ENCODE results near the gene MPV17.
"Not testable (repeated sequence)": the region's sequence is repeated elsewhere in the genome, so short reads cannot be mapped to it uniquely, and the experiment has no call there.

MPV17 gene

GRCh38 chr2:27322766-27323595 is at the start of gene MPV17:
Gene MPV17 (minus strand): TSS chr2:27323097. CDS start chr2:27322517, 580 bp downstream.
- DNase-seq: peak; percentile 86

- DNase-seq: no peak
Measured at GRCh38 chr2:27370816-27371620, 48.1 kb upstream of the MPV17 start.

GRCh38 chr2:27370026-27370815 is 47.3 kb upstream of the MPV17 start, which contains the start of the genes EIF2B4 and SNX17:
Gene EIF2B4 (minus strand): TSS chr2:27370338. CDS start chr2:27370314, 24 bp downstream.
Gene SNX17 (plus strand): TSS chr2:27370616. CDS start chr2:27370744, 128 bp downstream.
- peak; percentile 98 for DNase-seq

GRCh38 chr2:27369471-27370025 is 46.7 kb upstream of the MPV17 start:
- DNase-seq: peak; percentile 25

GRCh38 chr2:27363933-27364332 is 41.0 kb upstream of the MPV17 start:
- no peak for DNase-seq

GRCh38 chr2:27362678-27363420 is 40.0 kb upstream of the MPV17 start:
- no peak for DNase-seq

- DNase-seq: peak; percentile 97
Measured at GRCh38 chr2:27356382-27357181, 33.7 kb upstream of the MPV17 start, which contains the start of gene GTF3C2. Gene GTF3C2 (minus strand): TSS chr2:27356764. CDS start chr2:27343554, 13,210 bp downstream.

- DNase-seq: peak; percentile 18
Measured at GRCh38 chr2:27356056-27356381, 33.1 kb upstream of the MPV17 start.

- DNase-seq: no peak
Measured at GRCh38 chr2:27354597-27354927, 31.7 kb upstream of the MPV17 start.

- DNase-seq: no peak
Measured at GRCh38 chr2:27353762-27354596, 31.1 kb upstream of the MPV17 start.

GRCh38 chr2:27353386-27353761 is 30.5 kb upstream of the MPV17 start:
- DNase-seq: not testable (repeated sequence)

GRCh38 chr2:27351802-27352598 is 29.1 kb upstream of the MPV17 start:
- no peak for DNase-seq

GRCh38 chr2:27350106-27350693 is 27.3 kb upstream of the MPV17 start:
- no peak for DNase-seq

GRCh38 chr2:27347641-27348040 is 24.7 kb upstream of the MPV17 start:
- DNase-seq: no peak

- no peak for DNase-seq
Measured at GRCh38 chr2:27336173-27336572, 13.3 kb upstream of the MPV17 start.

- no peak for DNase-seq
Measured at GRCh38 chr2:27335311-27335710, 12.4 kb upstream of the MPV17 start.

- DNase-seq: no peak
Measured at GRCh38 chr2:27324720-27325119, 1.8 kb upstream of the MPV17 start.

GRCh38 chr2:27323596-27324285 is 844 bp upstream of the MPV17 start:
- no peak for DNase-seq

Measured in amniotic stem cell (primary cell).